PC-3 (cell line): Measurements from ENCODE around the gene DTNB. TPM values are rescaled to one million over a fixed set of nuclear protein-coding genes. Genes with fewer than 3 reads are reported as not detected.
"Not testable (repeated sequence)": the region's sequence is repeated elsewhere in the genome, so short reads cannot be mapped to it uniquely, and the experiment has no call there.

Experiments used
- ATAC-seq: fragments of 200-7000 bp; cut with Tn5 transposase; 2 replicates; pipeline ENCODE4 v1.9.1; 2020; ENCODE audit warnings: mild to moderate bottlenecking, moderate library complexity
- BruUV-seq: library from RNA; stranded (reverse); fragments of 400-500 nt; replicated peaks from 2 replicates; lab custom pipeline; 2021; lab: Mats Ljungman, UMichigan
- CTCF ChIA-PET: fragments of 300-600 bp; sonication (Branson Sonifier 250); formaldehyde crosslinking; loops from one replicate; lab custom pipeline; 2022; ENCODE audit warnings: antibody characterized with exemption; lab: Charles Lee
- POLR2A ChIA-PET: fragments of 300-600 bp; sonication (Branson Sonifier 250); formaldehyde crosslinking; loops from one replicate; lab custom pipeline; 2022; ENCODE audit warnings: antibody characterized with exemption; ENCODE audit not compliant: unreplicated experiment; lab: Charles Lee
- DNase-seq: peaks from one replicate; pipeline ENCODE4 v3.0.0-alpha.2; 2015
- H2AFZ ChIP-seq: fragments of 300-600 bp; sonication (generic); 2 replicates; pipeline ENCODE4 v1.6.0; 2016; ENCODE audit warnings: antibody characterized with exemption, low read length
- H3F3A ChIP-seq: fragments of 300-600 bp; sonication (generic); one replicate; pipeline ENCODE4 v1.6.0; 2017; ENCODE audit warnings: antibody characterized with exemption, low read length, control low read depth, mild to moderate bottlenecking; ENCODE audit not compliant: unreplicated experiment
- H3K27ac ChIP-seq: fragments of 300-600 bp; sonication (generic); 2 replicates; pipeline ENCODE4 v1.5.1; 2016; ENCODE audit warnings: mild to moderate bottlenecking, low read length
- H3K27me3 ChIP-seq: fragments of 300-600 bp; sonication (generic); 2 replicates; pipeline ENCODE4 v1.6.1; 2016; ENCODE audit warnings: low read length, mixed read lengths
- H3K36me3 ChIP-seq: fragments of 300-600 bp; sonication (generic); 2 replicates; pipeline ENCODE4 v1.6.1; 2016; ENCODE audit warnings: low read depth, mixed run types, low read length, mixed read lengths
- H3K4me1 ChIP-seq: fragments of 300-600 bp; sonication (generic); 2 replicates; pipeline ENCODE4 v1.5.1; 2016; ENCODE audit warnings: low read length; ENCODE audit not compliant: insufficient read depth
- H3K4me2 ChIP-seq: fragments of 300-600 bp; sonication (generic); 2 replicates; pipeline ENCODE4 v1.6.0; 2016; ENCODE audit warnings: low read length
- H3K4me3 ChIP-seq: fragments of 300-600 bp; sonication (generic); 2 replicates; pipeline ENCODE4 v1.5.1; 2016; ENCODE audit warnings: mild to moderate bottlenecking, low read length, mixed read lengths
- H3K79me2 ChIP-seq: fragments of 300-600 bp; sonication (generic); 2 replicates; pipeline ENCODE4 v1.6.1; 2017; ENCODE audit warnings: low read length, mixed read lengths
- H3K9ac ChIP-seq: fragments of 300-600 bp; sonication (generic); 2 replicates; pipeline ENCODE4 v1.6.0; 2016; ENCODE audit warnings: mild to moderate bottlenecking, low read length
- H3K9me2 ChIP-seq: fragments of 300-600 bp; sonication (generic); replicated peaks from 2 replicates; pipeline ENCODE4 v1.6.1; 2016; ENCODE audit warnings: mixed run types, low read length, mixed read lengths
- H3K9me3 ChIP-seq: fragments of 300-600 bp; sonication (generic); 2 replicates; pipeline ENCODE4 v1.6.1; 2016; ENCODE audit warnings: low read length, mixed read lengths
- H4K20me1 ChIP-seq: fragments of 300-600 bp; sonication (generic); 2 replicates; pipeline ENCODE4 v1.6.1; 2016; ENCODE audit warnings: low read length, mixed read lengths
- CTCF ChIP-seq: fragments of 300-600 bp; sonication (generic); conservative IDR thresholded peaks from 2 replicates; pipeline ENCODE4 v1.5.1; 2017; ENCODE audit warnings: antibody characterized with exemption, low read depth, mild to moderate bottlenecking, low read length
- EZH2 ChIP-seq: fragments of 300-600 bp; sonication (generic); IDR thresholded peaks from one replicate; pipeline ENCODE4 v1.6.1; 2017; ENCODE audit warnings: antibody characterized with exemption, mild to moderate bottlenecking, low read length; ENCODE audit not compliant: unreplicated experiment
- EZH2phosphoT487 ChIP-seq: fragments of 300-600 bp; sonication (generic); IDR thresholded peaks from 2 replicates; pipeline ENCODE4 v1.6.1; 2018; ENCODE audit warnings: mild to moderate bottlenecking, antibody characterized with exemption, low read length, borderline replicate concordance
- intact Hi-C: fragments of 100-400 bp; cut with micrococcal nuclease; formaldehyde crosslinking; loops from 2 replicates; pipeline ENCODE4 v1.9.0; 2023
- total RNA-seq: library from RNA; depleted of rRNA; stranded (reverse); fragments of >200 nt; gene quantifications from 2 replicates; pipeline ENCODE4 v1.2.3, GENCODE V29; 2014

DTNB gene
- total RNA-seq, 1 experiment from 2014 or later: 23.1 TPM

DNA sequence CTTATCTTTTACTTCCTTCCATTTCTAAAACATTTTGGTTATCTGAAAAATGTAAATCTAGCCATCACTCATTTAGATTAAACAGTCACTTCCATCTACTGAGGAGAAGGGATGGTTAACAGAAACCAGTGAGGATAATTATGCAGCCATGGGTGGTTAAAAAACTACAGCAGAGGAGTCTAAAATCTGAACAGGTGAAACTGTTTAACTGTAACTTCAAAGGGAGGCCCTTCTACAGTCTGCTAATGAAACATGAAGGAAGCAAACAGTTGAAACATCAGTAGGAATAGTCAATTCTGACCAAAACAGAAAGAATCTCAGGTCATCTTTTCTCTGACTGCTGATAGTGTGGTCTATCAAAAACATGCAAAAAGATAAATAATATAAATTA lies 71.0 kb downstream of the DTNB start:
- BruUV-seq: no TSS peak
- DNase-seq (no peak), ATAC-seq (no peak)
- H3K4me1 ChIP-seq: no peaks in the 10 kb centered on the region
- H3K9me3 ChIP-seq: no peaks in the 10 kb centered on the region
- H3K4me2 ChIP-seq: no peak overlapping the region
- POLR2A ChIA-PET: no interaction called here
- TF ChIP-seq EZH2: no peak
- no peak for TF ChIP-seq CTCF
- no peak for TF ChIP-seq EZH2phosphoT487
- intact Hi-C loops: no loop called here
- no peaks in the 10 kb centered on the region for H3F3A ChIP-seq
- H2AFZ ChIP-seq: no peak overlapping the region
- no peaks in the 10 kb centered on the region for H4K20me1 ChIP-seq
- no peak overlapping the region for H3K9ac ChIP-seq
- H3K27me3 ChIP-seq: no peaks in the 10 kb centered on the region
- no peak overlapping the region for H3K4me3 ChIP-seq
- H3K9me2 ChIP-seq: no peaks in the 10 kb centered on the region
- no peaks in the 10 kb centered on the region for H3K36me3 ChIP-seq
- CTCF ChIA-PET: no interaction called here
- no peak overlapping the region for H3K27ac ChIP-seq
- no peaks in the 10 kb centered on the region for H3K79me2 ChIP-seq

DNA sequence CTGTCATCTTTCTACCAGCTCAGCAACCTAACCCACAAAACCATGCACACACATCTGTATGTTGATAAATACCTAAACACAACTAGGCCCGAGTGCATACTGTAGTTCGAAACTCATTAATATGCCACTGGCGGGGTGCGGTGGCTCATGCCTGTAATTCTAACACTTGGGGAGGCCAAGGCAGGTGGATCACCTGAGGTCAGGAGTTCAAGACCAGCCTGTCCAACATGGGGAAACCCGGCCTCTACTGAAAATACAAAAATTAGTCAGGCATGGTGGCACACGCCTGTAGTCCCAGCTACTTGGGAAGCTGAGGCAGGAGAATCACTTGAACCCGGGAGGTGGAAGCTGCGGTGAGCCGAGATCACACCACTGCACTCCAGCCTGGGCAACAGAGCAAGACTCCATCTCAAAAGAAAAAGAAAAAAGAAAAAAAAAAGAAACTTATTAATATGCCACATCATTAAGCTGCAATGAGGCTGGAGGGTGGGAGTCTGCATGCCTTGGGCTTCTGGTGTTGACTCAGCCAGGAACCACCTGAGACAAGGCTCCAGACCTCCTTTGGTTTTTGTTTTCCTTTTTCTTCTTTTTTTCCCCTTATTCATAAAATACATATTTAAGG lies 71.6 kb downstream of the DTNB start:
- H4K20me1 ChIP-seq, H3K4me3 ChIP-seq, H3K4me1 ChIP-seq, H3K9ac ChIP-seq, H3F3A ChIP-seq, H3K9me3 ChIP-seq, H2AFZ ChIP-seq, CTCF ChIA-PET, H3K4me2 ChIP-seq, POLR2A ChIA-PET, H3K79me2 ChIP-seq, ATAC-seq, DNase-seq, H3K9me2 ChIP-seq, H3K36me3 ChIP-seq, H3K27ac ChIP-seq, BruUV-seq, H3K27me3 ChIP-seq, intact Hi-C loops: not testable (repeated sequence)

GRCh38 chr2:25598911-25599310 lies 74.5 kb downstream of the DTNB start:
- no peaks in the 10 kb centered on the region for H4K20me1 ChIP-seq
- no peaks in the 10 kb centered on the region for H3K79me2 ChIP-seq
- CTCF ChIA-PET: no interaction called here
- TF ChIP-seq EZH2phosphoT487 (no peak), CTCF (no peak), EZH2 (no peak)
- no peak overlapping the region for H3K9ac ChIP-seq
- no peaks in the 10 kb centered on the region for H3K9me3 ChIP-seq
- no peak for ATAC-seq
- H3K4me2 ChIP-seq: no peak overlapping the region
- H3F3A ChIP-seq: no peaks in the 10 kb centered on the region
- H2AFZ ChIP-seq: no peak overlapping the region
- intact Hi-C loops: no loop called here
- no peak for DNase-seq
- POLR2A ChIA-PET: no interaction called here
- no peak overlapping the region for H3K4me3 ChIP-seq
- no peak overlapping the region for H3K27ac ChIP-seq
- no peaks in the 10 kb centered on the region for H3K9me2 ChIP-seq
- H3K36me3 ChIP-seq: no peaks in the 10 kb centered on the region
- H3K4me1 ChIP-seq: no peaks in the 10 kb centered on the region
- no peaks in the 10 kb centered on the region for H3K27me3 ChIP-seq
- no TSS peak for BruUV-seq
